Stimulated activated CD8-positive, alpha-beta memory T cell treated with anti-CD3 and anti-CD28 coated beads, Interleukin-12 subunit alpha, Interleukin-12 subunit beta, amount 100 ng/mL, for 24 hours (primary cell): ENCODE data around the gene L3MBTL1.
"Not testable (repeated sequence)": the region's sequence is repeated elsewhere in the genome, so short reads cannot be mapped to it uniquely, and the experiment has no call there.

Experiments used
- DNase-seq: peaks from one replicate; pipeline ENCODE4 v3.0.0-alpha.2; 2020; ENCODE audit errors: extremely low read depth

The L3MBTL1 gene

DNA sequence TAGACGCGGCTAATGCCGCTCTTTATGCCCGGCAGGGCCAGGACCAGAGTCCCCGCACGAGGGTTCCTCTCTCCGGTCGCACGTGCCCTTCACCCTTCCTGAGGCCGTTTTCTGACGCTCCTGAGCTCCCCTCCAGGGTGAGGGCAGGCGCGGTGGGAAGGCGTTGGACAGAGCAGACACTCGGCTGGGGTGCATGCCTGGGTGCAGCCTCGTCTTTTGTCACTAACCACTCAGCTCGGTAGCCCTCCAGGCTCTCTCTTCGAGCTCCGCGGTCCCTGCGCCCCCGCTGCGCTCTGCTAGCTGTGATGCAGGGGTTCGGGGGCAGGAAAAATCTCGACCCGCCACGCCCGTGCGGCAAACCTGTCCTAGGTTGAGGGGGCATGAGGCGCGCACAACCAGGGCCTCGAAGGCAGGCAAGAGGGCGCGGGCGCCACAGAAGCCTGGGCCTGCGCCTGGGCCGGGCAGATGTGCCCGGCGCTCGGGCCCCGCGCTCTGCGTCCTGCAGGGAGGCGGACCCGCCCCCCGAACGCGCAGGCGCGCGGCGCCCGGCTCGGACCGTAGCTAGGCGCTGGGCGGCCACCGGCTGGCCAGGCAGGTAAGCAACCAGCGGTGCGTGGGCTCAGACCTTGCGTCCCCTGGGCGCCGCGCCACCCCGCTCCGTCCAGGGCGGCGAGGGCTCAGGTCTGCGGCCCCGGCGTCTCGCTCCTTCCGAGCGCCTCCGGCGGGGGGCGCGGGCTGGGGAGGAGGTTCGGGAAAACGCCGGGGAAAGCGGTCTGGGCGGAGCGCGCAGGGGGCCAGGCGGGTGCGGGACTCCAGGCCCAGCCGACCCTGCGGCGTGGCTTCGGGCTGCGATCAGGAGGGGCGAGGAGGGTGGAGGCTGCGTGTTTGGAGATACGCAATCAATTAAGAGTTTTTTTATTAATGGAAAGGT lies at the start of gene L3MBTL1:
Gene L3MBTL1, plus strand, starts transcription at position 548 of the 931 bp plus-strand sequence. CDS start 5,807 bp downstream, outside the sequence.
- no peak for DNase-seq

DNA sequence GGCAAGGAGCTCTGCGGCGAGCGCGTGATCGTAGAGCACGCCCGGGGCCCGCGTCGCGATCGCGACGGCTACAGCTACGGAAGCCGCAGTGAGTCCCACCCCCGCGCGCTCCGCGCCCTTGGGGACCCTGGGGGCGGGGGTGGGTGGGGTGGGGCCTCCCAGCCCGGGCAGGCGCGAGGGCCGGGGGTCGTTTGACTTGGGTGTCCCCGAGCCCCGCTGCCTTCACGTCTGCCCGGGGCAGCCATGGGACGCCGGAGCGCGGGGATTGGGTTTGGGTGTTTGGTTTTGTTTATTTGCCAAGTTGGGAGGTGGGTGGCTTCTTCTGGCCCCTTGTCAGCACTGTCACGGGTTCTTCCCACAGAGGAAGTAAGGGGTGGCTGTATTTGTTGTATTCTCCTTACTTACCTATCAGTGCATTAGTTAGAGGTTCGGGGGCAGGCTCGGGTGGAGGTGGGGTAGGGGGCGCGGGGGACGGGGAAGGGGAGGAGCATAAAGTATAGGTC lies 49.0 kb upstream of the L3MBTL1 start:
- no peak for DNase-seq

- no peak for DNase-seq
Observed at GRCh38 chr20:43459022-43459942, 48.2 kb upstream of the L3MBTL1 start.

DNA sequence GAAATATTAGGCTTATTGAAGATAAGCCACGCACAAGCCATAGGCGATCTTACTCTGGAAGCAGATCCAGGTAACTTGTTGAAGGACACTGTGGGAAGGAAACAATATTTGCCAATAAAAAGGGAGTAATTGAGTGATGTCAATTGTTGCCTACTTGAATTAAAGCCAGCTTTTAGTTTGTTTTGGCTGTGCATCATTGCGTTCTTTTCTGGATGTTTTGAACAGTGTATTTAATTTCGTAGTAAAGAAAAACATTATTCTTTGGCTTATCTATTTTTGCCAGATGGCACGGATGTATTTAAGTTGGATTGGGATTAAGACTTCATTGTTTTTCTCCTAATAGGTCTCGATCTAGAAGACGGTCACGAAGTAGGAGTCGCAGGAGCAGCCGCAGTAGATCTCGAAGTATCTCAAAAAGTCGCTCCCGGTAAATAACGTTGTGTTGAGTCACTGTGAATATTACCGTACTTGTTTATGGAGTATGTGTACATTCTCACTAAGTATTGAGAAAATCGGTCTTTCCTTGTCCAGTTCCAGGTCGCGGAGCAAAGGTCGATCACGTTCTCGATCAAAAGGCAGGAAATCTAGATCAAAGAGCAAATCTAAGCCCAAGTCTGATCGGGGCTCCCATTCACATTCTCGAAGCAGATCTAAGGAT lies 47.2 kb upstream of the L3MBTL1 start:
- no peak for DNase-seq

DNA sequence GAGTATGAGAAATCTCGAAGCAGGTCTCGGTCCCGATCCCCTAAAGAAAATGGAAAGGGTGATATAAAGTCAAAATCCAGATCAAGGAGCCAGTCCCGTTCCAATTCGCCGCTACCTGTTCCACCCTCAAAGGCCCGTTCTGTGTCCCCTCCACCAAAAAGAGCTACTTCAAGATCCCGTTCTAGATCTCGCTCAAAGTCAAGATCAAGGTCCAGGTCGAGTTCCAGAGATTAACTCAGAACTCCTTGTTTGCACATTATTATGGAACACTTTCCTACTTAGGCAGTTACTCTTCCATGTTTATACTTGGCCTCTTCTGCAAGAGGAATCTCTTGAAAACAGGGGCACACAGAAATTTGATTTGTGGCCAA lies 46.7 kb upstream of the L3MBTL1 start:
- DNase-seq = no peak

GRCh38 chr20:43461894-43462659 lies 45.4 kb upstream of the L3MBTL1 start:
- DNase-seq = no peak

DNA sequence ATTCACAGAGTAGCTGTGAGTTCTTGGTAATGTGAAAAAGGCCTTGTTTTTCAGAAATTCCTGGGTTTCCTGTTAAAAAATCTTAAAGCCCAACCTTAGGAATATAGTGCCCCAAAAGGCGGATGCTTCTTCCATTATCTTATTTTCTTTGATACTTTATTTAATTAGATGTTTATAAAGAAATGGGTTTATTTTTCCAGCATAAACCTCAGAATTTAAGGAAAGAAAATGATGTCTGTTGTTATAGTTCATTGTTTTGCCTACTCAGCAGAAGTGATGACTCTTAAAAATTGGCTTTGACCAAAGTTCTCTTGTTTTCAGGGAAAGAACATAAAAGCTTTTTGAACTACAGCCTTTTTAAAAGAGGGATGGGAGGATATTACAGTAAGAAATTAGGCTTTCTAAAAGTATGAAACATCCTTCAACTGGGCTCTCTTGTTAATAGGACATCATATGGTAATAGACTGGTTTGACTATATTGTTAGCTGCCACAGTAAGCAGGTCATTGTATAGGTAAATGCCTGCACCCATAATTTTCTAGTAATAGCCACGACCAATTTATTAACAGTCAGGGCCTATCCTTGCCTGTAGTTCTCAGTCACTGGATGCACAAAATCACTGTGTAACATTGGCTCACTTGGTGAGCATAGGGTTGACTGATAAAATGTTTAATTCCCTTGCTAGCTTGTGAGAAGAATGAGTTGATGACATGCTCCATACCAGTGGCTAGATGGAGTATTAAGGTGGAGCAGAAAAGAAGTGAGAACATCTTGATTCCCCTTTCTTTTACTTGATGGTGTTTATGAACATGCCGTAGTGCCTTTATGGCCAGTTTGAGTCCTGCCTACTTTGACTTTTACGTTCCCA lies 44.6 kb upstream of the L3MBTL1 start:
- no peak for DNase-seq

- DNase-seq = no peak
Observed at GRCh38 chr20:43463527-43464218, 43.8 kb upstream of the L3MBTL1 start.

GRCh38 chr20:43464219-43464790 lies 43.2 kb upstream of the L3MBTL1 start:
- no peak for DNase-seq

DNA sequence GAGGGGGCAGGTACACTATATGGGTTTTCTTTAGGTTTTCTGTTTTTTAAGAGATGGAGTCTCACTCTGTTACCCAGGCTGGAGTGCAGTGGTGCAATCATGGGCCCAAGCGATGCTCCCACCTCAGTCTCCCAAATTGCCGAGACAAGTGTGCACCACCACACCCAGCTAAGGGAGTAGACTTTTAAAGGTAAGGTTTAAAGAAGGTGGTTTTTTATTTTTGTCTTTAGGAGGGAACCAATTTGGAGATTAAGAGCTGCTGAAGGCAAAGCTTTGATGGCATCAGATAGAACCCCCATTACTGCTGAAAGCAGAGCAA lies 41.9 kb upstream of the L3MBTL1 start:
- DNase-seq = no peak

DNA sequence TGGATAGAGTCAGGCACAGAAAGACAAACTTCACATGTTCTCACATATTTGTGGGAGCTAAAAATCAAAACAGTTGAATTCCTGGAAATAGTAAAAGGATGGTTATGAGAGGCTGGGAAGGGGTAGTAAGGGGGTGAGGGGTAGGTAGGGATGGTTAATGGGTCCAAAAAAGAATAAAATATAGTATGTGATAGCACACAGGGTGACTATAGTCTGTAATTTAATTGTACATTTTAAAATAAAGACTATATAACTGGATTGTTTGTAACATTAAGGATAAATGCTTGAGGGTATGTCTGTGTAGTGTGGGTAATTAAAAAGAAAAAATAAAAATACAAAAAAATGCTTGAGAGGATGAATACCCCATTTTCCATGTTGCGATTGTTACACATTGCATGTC lies 39.9 kb upstream of the L3MBTL1 start:
- DNase-seq = no peak

DNA sequence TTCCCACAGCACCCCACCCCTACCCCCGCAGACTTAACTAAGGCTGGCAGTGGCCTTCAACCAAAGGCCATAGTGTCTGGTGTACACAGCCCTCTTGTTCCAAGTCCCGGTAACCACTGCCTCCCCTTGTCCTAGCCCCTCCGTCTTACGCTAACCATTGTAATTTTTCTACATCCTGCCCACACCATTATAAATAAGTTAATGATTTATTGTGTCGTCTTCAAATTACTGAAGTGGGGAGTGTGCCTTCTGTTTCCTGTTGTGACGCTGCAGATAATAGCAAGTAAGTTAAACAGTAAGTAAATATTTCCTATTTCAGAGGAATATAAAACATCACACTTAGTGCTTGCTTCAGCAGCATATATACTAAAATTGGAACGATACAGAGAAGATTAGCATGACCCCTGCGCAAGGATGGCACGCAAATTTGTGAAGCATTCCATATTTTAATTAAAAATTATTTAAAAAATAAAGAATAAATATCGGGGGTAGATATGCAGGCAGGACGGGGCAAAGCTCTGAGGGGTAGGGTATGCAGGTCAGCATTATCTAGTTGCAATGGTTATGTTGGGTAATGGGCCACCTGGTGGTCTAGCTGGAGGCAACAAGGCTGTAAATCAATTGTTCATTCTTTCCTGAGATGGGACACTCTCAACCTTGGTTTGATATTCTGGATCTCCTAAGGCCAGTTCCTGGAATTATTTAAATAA lies 34.7 kb upstream of the L3MBTL1 start:
- no peak for DNase-seq

- no peak for DNase-seq
Observed at GRCh38 chr20:43473381-43473704, 34.2 kb upstream of the L3MBTL1 start.

- DNase-seq = no peak
Observed at GRCh38 chr20:43477193-43477592, 30.3 kb upstream of the L3MBTL1 start.

- no peak for DNase-seq
Observed at GRCh38 chr20:43477619-43478018, 29.9 kb upstream of the L3MBTL1 start.

- DNase-seq = no peak
Observed at GRCh38 chr20:43490038-43490437, 17.5 kb upstream of the L3MBTL1 start.

- DNase-seq = no peak
Observed at GRCh38 chr20:43492101-43492500, 15.4 kb upstream of the L3MBTL1 start.

- DNase-seq = no peak
Observed at GRCh38 chr20:43495388-43495787, 12.1 kb upstream of the L3MBTL1 start.

DNA sequence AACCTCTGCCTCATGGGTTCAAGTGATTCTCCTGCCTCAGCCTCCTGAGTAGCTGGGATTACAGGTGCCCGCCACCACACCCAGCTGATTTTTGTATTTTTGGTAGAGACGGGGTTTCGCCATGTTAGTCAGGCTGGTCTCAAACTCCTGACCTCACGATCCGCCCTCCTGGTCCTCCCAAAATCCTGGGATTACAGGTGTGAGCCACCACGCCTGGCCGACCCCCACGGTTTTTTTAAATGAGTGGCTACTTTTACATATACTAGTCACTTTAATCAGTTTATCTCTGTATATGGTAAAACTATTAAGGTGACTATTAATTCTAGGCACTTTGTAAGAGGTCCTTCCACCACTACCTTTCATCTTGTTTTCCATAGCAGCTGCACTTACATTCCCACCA lies 5.5 kb upstream of the L3MBTL1 start:
- DNase-seq = not testable (repeated sequence)
